GM21737 (cell line): ENCODE measurements around the gene MGME1.

Experiments
- ATAC-seq: cut with Tn5 transposase; IDR thresholded peaks from one replicate; pipeline ENCODE4 v1.9.1; 2021; ENCODE audit warnings: mild to moderate bottlenecking, moderate library complexity; ENCODE audit not compliant: unreplicated experiment

MGME1 gene, protein sequence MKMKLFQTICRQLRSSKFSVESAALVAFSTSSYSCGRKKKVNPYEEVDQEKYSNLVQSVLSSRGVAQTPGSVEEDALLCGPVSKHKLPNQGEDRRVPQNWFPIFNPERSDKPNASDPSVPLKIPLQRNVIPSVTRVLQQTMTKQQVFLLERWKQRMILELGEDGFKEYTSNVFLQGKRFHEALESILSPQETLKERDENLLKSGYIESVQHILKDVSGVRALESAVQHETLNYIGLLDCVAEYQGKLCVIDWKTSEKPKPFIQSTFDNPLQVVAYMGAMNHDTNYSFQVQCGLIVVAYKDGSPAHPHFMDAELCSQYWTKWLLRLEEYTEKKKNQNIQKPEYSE

DNA sequence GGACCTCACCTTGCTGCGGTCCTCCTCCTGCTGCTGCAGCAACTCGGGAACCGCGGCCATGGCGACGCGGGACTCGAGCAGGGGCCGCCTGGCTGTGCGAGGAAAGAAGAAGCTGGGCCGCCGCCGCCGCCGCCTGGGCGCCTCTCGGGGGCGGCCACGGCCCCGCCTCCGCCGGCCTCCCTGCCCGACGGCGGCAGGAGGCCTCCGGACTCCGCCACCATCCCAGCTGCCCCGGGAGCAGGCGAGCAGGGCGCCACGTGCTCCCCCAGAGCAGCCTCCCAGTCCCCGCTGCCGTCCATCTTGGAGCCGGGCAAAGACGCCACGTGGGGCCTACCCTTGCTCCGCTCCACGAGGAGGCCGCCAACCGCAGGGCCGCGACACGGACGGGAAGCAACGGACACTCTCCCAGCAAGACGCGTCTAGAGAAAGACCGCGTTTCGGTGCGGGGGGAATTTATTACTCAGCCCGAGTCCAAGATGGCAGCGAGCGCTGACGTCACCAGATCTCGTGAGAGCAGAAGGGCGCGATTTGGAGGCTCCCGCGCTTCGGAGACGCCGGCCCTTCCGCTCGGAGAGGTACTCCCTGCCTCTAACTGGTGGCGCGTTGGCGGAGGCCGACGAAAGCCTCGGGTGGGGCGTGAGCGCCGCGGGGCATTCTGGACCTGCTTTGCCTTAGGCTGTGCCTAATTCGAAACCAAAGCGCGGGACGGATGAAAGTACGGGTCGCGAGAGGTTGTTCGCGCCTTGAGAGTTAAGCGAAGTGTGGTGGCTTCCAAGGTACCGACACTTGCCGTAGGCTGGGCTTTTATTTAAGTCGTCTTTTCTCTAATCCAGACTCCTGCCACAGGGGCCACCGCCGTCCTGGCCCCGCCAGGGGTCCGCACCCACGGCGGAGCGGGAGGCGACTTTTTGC lies at the start of gene MGME1, which contains the start of gene SNX5:
Gene MGME1 (plus strand): TSS at position 653 of the 912 bp plus-strand sequence. CDS start 842 bp downstream, outside the sequence.
Gene SNX5 (minus strand): TSS at position 429 of the 912 bp plus-strand sequence. CDS start 369 bp downstream, at position 60.
- ATAC-seq: peak; percentile 69

- no peak for ATAC-seq
Measured at GRCh38 chr20:17919149-17919548, 49.7 kb upstream of the MGME1 start.

DNA sequence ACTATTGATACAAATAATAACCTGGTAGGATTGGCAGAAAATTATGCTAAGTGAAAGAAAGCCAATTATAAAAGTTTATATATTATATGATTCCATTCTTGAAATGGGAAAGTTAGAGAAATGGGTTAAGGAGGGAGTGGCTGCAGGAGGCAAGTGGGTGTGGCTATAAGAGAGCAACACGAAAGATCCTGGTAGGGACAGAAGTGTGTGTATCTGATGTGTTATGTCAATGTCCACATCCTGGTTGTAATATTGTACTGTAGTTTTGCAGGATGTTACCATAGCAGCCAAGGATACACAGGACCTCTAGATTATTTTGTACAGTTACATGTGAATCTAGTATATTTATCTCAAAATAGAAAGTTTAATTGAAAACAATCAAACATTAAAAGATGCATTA lies 47.0 kb upstream of the MGME1 start:
- ATAC-seq: no peak

DNA sequence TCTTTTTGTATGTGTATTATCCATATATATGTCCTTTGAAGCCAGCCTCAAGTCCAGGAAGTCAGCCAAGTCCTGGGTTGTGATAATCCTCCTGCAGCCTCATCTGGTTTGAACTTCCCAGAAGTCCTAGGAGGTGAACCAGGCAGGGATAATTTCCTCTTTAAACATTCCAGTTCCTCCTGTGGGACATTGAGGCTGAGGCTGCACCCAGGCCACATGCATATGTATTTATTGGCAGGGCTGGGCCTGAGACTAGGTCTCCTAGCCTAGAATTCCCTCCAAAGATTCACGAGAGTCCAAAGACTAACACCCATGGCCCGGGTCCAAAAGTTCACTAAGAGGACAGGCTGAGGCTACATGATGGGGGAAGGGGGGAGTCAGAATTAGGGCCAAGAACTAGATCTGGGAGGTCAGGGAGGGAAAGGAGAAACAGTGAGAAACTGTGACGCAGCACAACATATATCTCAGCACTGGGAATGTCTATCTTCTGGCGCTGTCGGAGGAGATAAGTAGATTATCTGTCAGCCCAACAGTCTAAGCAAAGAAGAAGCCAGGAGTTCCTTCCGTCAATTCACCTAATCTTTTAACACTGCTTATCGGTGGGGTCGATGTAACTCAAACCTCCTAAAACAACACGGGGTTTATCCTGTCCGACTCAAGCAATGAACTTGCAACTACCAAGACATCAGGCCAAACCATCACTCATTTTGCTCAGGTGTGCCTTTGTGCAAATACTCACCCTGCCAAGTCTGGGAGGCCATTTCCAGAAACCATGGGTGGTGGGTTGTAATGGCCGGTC lies 43.5 kb upstream of the MGME1 start:
- no peak for ATAC-seq

- ATAC-seq: no peak
Measured at GRCh38 chr20:17925940-17926300, 42.9 kb upstream of the MGME1 start.

GRCh38 chr20:17928211-17928611 lies 40.6 kb upstream of the MGME1 start:
- no peak for ATAC-seq

DNA sequence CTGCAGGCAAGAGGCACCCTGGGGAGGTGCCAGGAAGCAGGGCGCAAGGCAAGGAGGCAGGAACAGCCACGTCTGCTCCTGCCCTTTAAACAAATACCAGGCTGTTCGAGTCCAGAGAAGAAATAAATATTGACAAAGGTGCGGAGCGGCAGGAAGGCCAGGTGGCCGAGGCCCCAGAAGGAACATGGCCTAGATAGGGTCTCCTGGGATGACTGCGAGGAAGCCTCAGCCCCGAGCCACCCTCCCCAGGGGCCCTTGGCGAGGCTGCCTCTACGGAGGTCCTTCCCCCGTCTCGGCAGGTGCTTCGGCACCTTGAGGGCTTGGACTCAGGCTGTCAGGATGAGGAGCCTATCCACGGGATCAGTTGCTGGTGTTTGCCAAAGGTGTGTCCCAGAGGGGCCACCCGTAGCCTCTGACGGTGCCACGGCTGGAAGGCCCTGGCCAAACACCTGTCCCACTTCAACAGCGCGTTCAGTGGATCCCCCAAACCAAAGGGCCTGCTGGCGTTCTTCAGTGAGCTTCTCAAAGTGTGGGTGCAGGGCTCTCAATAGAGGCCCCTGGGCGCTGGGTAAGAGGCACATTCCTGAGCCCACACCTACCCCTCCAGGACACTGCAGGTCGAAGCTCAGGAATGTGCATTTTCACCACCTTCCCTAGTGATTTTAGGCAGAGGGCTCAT lies 40.0 kb upstream of the MGME1 start:
- no peak for ATAC-seq

DNA sequence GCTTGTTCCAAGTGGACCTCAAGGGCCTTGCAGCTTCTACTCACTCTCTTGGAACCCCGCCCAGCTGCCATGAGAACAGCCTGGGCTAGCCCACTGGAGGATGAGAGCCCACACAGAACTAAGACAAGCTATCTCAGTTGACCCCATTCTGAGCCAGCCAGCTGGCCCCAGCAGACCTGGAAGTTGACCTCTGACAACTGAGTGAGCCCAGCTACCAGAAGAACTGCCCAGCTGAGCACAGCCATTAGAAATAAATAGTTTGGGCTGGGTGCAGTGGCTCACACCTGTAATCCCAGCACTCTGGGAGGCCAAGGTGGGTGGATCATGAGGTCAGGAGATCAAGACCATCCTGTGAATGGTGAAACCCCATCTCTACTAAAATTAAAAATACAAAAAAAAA lies 37.3 kb upstream of the MGME1 start:
- no peak for ATAC-seq

- no peak for ATAC-seq
Measured at GRCh38 chr20:17932396-17932795, 36.4 kb upstream of the MGME1 start.

GRCh38 chr20:17933121-17933520 lies 35.7 kb upstream of the MGME1 start:
- ATAC-seq: no peak

GRCh38 chr20:17933711-17934110 lies 35.1 kb upstream of the MGME1 start:
- ATAC-seq: no peak

GRCh38 chr20:17934141-17934862 lies 34.5 kb upstream of the MGME1 start:
- ATAC-seq: no peak

- no peak for ATAC-seq
Measured at GRCh38 chr20:17935186-17935585, 33.6 kb upstream of the MGME1 start.

DNA sequence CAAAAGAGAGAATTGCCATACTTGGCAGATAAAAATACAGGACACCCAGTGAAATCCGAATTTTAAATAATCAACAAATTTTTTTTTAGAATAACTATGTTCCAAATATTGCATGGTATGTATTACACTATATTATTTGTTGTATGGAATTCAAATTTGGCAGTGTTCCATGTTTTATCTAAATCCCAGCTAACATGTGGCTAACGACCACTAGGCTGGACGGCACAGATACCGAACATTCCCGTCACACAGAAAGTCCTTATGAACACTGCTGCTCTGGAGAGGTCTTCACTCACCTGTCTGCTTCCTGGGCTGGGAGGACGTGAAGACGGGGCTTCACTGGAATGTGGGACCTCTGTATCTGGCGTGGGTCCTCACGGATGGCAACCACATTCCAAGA lies 33.1 kb upstream of the MGME1 start:
- no peak for ATAC-seq

GRCh38 chr20:17936286-17936760 lies 32.5 kb upstream of the MGME1 start:
- no peak for ATAC-seq

DNA sequence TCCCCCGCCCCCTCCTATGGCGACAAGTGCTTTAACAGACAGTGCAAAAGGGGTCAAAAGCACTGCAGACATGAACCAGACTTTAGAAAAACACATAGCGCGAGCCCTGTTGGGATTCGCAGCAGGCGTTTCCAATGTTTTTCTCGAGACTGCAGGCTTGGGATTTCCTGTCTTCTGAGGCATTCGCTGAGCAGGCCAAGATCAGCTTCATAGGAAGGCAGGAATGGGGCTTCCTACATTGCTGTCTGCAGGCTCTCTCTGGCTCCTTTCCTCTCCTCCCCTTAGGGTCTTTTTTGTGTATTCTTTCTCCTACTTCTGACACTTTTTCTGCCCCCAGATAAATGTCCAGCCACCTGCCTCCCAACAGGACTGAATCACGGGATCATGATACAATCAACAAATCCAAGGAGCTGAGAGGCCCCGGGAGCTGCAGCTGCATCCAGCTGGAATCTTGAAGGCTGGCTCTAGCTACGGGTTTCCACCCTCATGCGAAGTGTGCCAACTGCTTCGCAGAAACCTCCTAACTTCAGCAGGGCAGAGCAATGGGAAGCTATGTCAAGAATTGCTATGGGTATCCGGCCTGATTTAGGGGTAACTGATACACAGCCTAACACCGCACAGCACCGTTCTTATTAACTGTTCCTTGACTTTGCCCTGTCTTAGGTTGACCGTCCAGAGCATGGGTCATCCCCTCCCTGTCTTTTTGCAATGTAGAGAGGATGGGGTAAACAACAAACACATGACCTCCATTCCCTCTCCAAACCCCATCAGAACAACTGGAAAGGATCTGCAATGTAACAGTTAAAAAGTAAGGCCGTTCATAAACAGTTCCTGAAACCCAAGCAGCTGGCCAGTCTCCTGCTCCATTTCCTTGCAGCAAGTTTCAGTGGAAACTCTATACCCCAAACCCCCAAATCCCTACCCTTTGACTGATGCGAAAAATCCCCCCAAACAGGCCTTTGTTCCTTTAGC lies 31.8 kb upstream of the MGME1 start:
- no peak for ATAC-seq

GRCh38 chr20:17938871-17939619 lies 29.8 kb upstream of the MGME1 start:
- peak; percentile 58 for ATAC-seq
